SK-N-SH (cell line): Measurements from ENCODE around the gene STIM1.
"Not testable (repeated sequence)": the region's sequence is repeated elsewhere in the genome, so short reads cannot be mapped to it uniquely, and the experiment has no call there.

Experiments used
- EP300 ChIP-seq, 2 experiments: IDR thresholded peaks; 2 replicates each; pipeline versions ENCODE4 v1.4.0 to v1.6.1; 2012; ENCODE audit warnings: borderline replicate concordance in 1 of 2, low read depth in 1 of 2, low read length in 1 of 2
- TF ChIP-seq, protein P1 (sequence below): fragments of 200-600 bp; sonication (generic); IDR thresholded peaks from 2 replicates; pipeline ENCODE4 v1.6.1; 2017; ENCODE audit warnings: antibody characterized with exemption, mild to moderate bottlenecking, moderate library complexity
- TF ChIP-seq, protein P2 (sequence below): IDR thresholded peaks from 2 replicates; pipeline ENCODE4 v1.4.0; 2012; ENCODE audit warnings: low read depth, borderline replicate concordance

GRCh38 chr11:4016602-4017001 lies 161.1 kb downstream of the STIM1 start:
- TF ChIP-seq, protein P1, sequence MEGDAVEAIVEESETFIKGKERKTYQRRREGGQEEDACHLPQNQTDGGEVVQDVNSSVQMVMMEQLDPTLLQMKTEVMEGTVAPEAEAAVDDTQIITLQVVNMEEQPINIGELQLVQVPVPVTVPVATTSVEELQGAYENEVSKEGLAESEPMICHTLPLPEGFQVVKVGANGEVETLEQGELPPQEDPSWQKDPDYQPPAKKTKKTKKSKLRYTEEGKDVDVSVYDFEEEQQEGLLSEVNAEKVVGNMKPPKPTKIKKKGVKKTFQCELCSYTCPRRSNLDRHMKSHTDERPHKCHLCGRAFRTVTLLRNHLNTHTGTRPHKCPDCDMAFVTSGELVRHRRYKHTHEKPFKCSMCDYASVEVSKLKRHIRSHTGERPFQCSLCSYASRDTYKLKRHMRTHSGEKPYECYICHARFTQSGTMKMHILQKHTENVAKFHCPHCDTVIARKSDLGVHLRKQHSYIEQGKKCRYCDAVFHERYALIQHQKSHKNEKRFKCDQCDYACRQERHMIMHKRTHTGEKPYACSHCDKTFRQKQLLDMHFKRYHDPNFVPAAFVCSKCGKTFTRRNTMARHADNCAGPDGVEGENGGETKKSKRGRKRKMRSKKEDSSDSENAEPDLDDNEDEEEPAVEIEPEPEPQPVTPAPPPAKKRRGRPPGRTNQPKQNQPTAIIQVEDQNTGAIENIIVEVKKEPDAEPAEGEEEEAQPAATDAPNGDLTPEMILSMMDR, result not testable (repeated sequence)
- TF ChIP-seq, protein P2, sequence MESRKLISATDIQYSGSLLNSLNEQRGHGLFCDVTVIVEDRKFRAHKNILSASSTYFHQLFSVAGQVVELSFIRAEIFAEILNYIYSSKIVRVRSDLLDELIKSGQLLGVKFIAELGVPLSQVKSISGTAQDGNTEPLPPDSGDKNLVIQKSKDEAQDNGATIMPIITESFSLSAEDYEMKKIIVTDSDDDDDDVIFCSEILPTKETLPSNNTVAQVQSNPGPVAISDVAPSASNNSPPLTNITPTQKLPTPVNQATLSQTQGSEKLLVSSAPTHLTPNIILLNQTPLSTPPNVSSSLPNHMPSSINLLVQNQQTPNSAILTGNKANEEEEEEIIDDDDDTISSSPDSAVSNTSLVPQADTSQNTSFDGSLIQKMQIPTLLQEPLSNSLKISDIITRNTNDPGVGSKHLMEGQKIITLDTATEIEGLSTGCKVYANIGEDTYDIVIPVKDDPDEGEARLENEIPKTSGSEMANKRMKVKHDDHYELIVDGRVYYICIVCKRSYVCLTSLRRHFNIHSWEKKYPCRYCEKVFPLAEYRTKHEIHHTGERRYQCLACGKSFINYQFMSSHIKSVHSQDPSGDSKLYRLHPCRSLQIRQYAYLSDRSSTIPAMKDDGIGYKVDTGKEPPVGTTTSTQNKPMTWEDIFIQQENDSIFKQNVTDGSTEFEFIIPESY, result not testable (repeated sequence)
- not testable (repeated sequence) for TF ChIP-seq EP300 (IDR thresholded peaks at IDR 0.05; ENCODE audit: borderline replicate concordance in 1 of 2, low read depth in 1 of 2, low read length in 1 of 2)
